NCI-H2196 (cell line): Measurements from ENCODE around the gene RASSF4.
A peak's percentile ranks its signal among the peaks of the same experiment; 100 is the strongest.
"Not testable (repeated sequence)": the region's sequence is repeated elsewhere in the genome, so short reads cannot be mapped to it uniquely, and the experiment has no call there.

Source experiments
- DNase-seq: peaks from one replicate; lab custom pipeline; 2025; ENCODE audit not compliant: unreplicated experiment; lab: John Stamatoyannopoulos, UW

The RASSF4 gene

DNA sequence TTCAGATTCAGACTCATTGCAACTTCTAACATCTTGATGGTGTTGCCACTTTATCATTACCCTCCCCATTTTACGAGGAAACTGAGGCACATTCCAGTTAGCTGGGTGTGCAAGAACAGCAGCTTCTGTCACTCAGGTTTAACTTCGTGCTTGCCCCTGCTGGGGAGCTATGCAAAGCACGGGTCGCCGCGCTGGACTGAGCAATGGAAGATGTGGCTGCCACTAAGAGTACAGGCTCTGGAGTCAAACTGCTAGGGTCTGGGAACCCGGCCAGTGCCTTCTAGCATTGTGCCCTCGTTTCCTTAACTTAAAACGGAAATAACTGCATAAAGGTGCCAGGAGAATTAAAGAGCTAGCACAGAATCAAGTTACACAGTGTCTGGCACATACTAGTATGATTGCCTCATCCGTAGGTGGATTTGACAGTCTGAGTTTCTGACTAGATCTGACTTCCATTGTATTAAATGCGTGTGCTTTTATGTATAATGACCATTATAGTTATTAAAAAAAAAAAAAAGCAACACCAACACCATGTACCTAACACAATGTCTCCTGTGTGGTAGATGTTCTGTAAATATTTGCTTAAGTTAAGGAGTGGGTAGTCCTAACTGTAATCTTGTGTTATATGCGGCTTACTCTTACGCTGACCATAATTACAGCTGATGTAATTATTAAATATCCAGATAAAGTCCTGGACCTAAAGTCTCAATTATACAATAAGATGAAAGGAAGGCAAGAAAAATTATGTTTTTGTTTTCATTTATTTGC is 42.0 kb downstream of the RASSF4 start:
- DNase-seq = peak; percentile 39

DNA sequence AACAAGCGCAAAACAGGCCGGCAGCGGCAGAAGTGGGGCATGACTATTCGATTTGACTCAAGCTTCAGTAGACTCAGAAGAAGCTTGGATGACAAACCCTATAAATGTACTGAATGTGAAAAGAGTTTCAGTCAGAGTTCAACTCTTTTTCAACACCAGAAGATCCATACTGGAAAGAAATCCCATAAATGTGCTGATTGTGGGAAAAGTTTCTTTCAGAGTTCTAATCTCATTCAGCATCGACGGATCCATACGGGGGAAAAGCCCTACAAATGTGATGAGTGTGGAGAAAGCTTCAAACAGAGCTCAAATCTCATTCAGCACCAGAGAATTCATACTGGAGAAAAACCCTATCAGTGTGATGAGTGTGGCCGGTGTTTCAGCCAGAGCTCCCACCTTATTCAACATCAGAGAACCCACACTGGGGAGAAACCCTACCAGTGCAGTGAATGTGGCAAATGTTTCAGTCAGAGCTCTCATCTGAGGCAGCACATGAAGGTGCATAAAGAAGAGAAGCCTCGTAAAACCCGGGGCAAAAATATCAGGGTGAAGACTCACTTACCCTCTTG is 43.9 kb downstream of the RASSF4 start:
- no peak for DNase-seq

DNA sequence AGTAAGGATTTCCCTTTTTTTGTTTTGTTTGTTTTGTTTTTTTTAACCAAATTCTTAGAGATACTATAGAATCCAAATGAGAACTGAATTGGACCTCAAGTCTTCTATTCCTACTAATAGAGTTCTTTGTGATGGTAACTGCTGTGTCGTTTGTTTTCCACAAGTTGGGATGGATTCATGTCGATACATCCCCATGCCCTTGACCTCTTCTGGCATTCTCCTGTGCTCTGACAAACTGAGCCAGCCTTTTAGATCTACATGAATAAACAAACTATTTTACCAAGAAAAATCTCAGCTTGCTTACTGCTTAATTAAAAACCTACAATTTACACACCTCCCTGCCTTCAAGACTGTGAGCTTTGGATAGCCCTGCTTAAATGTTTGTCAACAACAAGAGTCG is 45.1 kb downstream of the RASSF4 start:
- DNase-seq = no peak

DNA sequence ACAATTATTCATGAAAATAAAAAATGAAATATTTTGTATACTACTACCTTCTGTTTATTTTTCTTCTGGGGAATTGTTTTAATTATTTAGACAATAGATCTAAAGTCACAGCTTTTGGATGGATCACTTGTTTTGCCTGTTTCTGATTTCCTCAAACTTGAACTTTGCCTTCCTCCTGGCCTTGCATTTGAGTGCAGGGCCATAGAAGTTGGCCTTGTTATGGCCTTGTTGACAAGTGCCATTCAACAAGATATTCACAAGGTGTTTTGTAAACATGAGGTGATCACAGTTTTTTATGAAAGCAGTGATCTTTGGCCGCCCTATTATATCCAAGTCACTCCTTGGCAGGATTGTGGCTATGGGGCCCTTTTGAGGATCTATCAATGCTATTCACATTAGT is 45.7 kb downstream of the RASSF4 start:
- no peak for DNase-seq

DNA sequence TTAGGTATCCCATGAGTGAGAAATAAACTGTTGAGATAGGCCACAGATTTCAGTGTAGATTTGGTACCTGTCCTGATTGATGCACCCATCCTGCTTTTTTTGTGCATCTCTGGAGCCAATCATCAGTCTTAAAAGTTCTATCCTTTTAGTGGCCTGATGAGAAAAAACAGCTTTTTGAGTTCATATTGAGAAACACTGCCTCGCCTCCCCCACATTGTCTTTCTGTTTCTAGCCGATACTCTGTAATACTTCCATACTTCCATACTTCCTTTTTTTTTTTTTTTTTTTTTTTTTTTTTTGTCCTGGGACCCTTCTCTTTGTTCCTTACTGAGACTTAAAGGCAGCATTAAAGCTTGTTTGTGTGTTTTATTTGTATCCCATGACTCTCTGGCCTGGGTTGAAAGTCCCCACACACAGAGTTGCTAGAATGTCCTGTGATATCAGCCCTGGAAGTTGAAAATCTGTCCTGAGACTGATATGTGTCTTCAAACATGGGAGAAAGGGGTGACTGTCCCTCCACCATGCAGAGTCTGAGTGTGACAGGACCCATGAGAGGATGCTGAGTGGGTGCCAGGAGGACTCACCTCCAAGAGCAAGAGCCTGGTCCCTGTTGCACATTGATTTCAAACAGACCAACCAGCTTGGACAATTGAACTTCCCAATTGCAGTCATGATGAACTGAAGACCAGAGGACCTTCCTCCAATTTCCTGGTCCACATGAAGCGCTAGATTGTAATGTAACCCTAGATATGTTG is 46.9 kb downstream of the RASSF4 start:
- no peak for DNase-seq

DNA sequence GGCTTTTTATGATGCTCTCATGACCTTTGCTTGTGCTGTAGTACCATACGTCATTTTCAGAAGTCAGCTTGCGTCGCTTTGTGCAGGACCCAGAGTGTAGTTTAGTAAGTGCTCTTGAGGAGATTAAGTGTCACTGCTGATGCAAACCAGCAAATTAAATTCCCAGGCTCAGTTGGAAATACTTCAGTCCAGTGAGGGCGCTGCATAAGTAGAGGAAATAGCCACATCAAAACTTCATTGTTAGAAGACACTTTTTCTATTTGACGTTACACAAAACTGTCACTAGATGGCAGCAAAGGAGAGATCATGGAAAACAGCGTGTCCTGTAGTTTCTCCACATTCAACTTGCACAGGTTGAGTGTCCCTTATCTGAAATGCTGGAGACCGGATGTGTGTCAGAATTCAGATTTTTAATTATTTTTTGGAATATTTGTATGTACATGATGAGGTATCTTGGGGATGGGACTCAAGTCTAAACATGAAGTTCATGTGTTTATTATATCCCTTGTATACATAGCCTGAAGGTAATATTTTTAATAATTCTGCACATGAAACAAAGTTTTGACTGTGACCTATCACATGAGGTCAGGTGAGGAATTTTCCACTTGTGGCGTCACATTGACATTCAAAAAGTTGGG is 49.0 kb downstream of the RASSF4 start:
- DNase-seq = peak; percentile 66

DNA sequence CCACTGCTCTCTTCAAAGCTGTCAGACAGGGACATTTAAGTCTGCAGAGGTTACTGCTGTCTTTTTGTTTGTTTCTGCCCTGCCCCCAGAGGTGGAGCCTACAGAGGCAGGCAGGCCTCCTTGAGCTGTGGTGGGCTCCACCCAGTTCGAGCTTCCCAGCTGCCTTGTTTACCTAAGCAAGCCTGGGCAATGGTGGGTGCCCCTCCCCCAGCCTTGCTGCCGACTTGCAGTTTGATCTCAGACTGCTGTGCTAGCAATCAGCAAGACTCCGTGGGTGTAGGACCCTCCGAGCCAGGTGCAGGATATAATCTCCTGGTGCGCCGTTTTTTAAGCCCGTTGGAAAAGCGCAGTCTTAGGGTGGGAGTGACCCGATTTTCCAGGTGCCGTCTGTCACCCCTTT is 55.0 kb downstream of the RASSF4 start:
- DNase-seq = not testable (repeated sequence)

DNA sequence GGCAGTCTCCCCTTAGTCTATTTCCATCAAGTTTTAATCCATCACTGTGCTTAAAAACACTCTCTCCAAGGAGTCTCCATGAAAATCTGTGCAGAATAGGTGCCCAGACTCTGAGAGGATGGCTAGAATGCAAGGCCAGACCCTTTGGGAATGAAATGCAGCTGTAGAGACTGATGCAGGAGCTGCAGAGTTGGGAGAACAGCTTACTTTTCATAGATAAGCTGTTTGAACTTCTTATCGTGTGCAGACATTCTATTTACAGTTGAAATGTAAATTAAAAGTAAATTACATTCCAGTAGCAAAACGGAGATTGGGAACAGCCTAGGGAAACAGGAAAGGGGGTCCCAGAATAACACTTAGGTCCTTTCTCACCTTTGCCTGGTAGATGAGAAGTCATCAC is 56.0 kb downstream of the RASSF4 start:
- DNase-seq = no peak

DNA sequence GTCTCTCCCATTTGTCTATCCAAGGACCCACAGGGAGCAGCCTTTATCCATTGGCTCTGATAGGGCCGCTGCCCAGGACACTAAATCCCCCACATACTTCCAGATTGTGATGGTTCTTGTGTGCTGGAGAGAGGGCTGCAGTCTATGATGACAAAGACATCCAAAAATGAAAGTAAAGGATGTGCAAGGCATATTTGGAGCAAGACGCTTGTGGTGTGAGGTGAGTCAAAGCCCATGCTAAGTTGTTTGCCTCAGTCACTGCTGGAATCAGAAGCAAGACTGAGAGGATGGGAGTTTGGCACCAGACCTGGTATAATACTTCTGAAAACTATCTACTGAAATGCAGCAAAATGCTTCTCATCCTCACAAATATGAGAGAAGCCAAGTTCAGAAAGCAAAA is 63.8 kb downstream of the RASSF4 start:
- no peak for DNase-seq

DNA sequence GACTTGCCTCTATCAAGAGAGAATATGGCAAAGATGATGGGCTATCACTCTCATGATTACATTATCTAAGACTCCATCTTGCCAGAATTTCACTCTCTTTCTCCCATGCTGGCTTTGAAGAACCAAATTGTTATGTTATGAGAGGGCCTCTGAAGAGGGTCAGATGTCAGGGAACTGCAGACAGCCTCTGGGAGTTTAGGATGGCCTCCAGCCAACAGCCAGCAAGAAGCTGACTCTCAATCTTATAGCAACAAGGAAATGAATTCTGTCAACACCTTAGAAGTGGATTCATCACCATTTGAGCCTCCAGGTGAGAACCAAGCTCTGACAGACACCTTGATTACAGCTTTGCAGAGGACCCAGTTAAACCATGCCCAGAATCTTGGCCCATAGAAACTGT is 74.7 kb downstream of the RASSF4 start:
- no peak for DNase-seq

DNA sequence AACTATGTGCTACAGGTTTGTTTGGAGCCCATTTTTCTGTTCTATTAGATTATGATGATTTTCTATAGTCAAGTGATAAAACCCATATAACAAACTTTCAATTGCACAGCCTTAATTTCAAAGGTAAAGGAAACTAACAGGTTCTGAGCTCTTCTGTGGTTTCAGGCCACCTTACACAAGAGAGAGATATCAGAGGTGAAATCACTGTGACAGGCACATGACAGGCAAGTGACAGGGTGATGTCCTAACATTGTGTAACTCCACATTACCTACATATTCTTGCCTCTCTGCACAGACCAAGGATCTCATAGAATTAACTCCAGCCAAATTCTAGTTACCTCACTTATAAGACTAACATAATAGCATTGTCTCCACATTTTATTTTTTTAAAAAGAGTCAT is 76.1 kb downstream of the RASSF4 start:
- DNase-seq = no peak

DNA sequence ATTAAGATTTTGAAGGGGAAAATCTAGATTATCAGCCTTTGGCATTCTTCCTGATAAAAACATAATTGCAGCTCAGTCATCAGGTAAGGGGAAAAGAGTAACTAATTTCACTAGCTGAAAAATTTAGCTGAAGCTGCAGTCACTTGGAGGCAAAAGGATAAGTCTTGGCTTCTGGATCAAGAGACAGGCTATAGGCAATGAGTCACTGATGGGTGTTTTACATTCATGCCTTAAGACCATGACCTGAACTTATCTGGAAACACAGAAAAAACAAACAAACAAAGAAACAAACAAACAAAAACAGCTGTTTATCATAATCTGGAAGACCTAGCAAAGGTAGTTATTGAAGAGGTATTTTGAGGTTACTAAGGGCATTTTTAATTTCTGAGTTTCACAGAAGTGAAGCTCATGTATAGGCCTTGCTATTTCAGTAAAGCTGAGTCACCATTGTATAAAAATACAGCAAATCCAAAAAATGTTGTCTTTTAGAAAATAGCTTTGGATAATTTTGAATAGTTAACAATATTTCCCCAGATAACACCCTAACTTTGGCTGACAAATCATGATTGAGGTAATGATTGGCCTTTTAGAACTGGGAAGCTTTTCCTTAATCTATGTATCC is 81.4 kb downstream of the RASSF4 start:
- no peak for DNase-seq

DNA sequence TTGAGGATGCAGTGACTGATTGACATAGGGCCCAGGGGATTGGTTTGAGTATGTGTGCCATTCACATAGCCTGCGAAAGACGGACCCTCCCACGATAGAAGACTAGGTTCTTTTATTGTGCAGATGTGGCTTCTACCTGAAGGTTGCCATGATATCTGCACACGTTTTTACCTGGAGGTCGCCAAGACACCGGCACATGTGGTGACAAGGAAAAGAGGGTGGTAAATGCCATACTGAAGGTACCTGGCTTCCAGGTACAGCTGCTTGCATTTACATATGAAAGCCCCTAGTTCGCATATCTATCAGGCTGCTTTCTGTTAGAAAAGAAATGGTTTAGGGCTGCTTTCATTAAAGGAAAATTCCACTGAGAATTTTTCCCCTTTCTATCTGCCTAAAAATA is 84.7 kb downstream of the RASSF4 start:
- no peak for DNase-seq
